OCI-LY7 (cell line): ENCODE data around the gene SLC12A4.

Experiments used
- EZH2phosphoT487 ChIP-seq: fragments of 200-600 bp; sonication (generic); IDR thresholded peaks from 2 replicates; pipeline ENCODE4 v1.6.1; 2018; ENCODE audit warnings: low read depth, borderline replicate concordance, mild to moderate bottlenecking, mixed run types, antibody characterized with exemption, low read length, moderate library complexity, mixed read lengths
- TF ChIP-seq, protein P1 (sequence below): fragments of 200-600 bp; sonication (generic); conservative IDR thresholded peaks from 2 replicates; pipeline ENCODE4 v1.5.1; 2014; ENCODE audit warnings: mild to moderate bottlenecking, antibody characterized with exemption, low read length, moderate library complexity, mixed read lengths

DNA sequence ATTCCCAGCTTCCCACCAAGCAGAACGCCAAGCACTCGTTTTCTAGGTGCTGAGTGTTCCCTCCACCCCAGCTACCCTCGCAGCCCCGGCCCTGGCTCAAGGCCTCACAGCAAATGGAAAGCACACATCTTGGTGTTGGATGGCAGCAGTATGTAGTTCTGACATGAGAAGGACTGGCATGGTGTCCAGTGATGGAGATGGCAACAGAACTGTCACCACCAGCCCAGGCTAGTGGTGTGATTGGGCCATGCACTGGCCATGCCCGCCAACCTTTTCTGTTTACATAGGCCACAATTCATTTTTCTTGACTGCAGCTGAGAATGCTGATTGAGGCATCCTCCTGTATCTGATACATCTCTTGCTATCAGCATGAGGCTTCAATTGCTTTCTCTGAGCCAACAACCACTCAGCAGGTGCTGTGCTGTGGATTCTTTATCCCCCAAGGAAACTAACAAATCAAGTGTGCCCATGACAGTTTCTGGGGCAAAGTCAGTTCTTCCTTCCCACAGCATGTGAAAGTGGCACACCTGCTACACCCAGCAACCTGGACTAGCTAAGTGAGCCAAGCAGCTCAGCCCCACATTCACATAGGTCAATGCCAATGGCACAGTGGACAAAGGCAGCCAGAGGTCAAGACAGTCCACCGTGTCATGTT lies 3.8 kb downstream of the SLC12A4 start:
- TF ChIP-seq, protein P1, sequence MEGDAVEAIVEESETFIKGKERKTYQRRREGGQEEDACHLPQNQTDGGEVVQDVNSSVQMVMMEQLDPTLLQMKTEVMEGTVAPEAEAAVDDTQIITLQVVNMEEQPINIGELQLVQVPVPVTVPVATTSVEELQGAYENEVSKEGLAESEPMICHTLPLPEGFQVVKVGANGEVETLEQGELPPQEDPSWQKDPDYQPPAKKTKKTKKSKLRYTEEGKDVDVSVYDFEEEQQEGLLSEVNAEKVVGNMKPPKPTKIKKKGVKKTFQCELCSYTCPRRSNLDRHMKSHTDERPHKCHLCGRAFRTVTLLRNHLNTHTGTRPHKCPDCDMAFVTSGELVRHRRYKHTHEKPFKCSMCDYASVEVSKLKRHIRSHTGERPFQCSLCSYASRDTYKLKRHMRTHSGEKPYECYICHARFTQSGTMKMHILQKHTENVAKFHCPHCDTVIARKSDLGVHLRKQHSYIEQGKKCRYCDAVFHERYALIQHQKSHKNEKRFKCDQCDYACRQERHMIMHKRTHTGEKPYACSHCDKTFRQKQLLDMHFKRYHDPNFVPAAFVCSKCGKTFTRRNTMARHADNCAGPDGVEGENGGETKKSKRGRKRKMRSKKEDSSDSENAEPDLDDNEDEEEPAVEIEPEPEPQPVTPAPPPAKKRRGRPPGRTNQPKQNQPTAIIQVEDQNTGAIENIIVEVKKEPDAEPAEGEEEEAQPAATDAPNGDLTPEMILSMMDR = no peak
- no peak for TF ChIP-seq EZH2phosphoT487
